H9 (cell line): ENCODE measurements around the gene CALN1. TPM values are rescaled to one million over a fixed set of nuclear protein-coding genes. Genes with fewer than 3 reads are reported as not detected.

ENCODE experiments used
- DNase-seq: peaks from one replicate; pipeline ENCODE4 v3.0.0-alpha.2; 2017
- H2AFZ ChIP-seq: one replicate; pipeline ENCODE4 v1.6.1; 2013; ENCODE audit warnings: mild to moderate bottlenecking, low read length, control low read depth, moderate library complexity
- H2AK5ac ChIP-seq: 2 replicates; pipeline ENCODE4 v1.6.1; 2013; ENCODE audit warnings: low read length, control low read depth, mixed read lengths; ENCODE audit not compliant: insufficient read length
- H2BK120ac ChIP-seq: one replicate; pipeline ENCODE4 v1.6.1; 2013; ENCODE audit warnings: low read depth, mild to moderate bottlenecking, low read length, control low read depth, inconsistent platforms; ENCODE audit not compliant: poor library complexity, severe bottlenecking
- H2BK12ac ChIP-seq: 2 replicates; pipeline ENCODE4 v1.6.1; 2013; ENCODE audit warnings: low read length, control low read depth, mixed read lengths, low read depth; ENCODE audit not compliant: insufficient read length
- H2BK15ac ChIP-seq: 2 replicates; pipeline ENCODE4 v1.6.1; 2013; ENCODE audit warnings: low read depth, low read length, control low read depth
- H2BK20ac ChIP-seq: one replicate; pipeline ENCODE4 v1.6.1; 2013; ENCODE audit warnings: low read depth, mild to moderate bottlenecking, low read length, control low read depth, inconsistent platforms; ENCODE audit not compliant: poor library complexity, severe bottlenecking
- H2BK5ac ChIP-seq: 2 replicates; pipeline ENCODE4 v1.6.1; 2013; ENCODE audit warnings: low read length, control low read depth, mixed read lengths; ENCODE audit not compliant: insufficient read length
- H3K14ac ChIP-seq: 2 replicates; pipeline ENCODE4 v1.6.1; 2013; ENCODE audit warnings: low read length, control low read depth; ENCODE audit not compliant: insufficient read depth
- H3K18ac ChIP-seq: 2 replicates; pipeline ENCODE4 v1.6.1; 2013; ENCODE audit warnings: low read depth, mild to moderate bottlenecking, mixed read lengths, low read length, control low read depth; ENCODE audit not compliant: insufficient read length
- H3K23ac ChIP-seq: 2 replicates; pipeline ENCODE4 v1.6.1; 2013; ENCODE audit warnings: low read length, control low read depth, mixed read lengths, low read depth; ENCODE audit not compliant: insufficient read length
- H3K23me2 ChIP-seq: 2 replicates; pipeline ENCODE4 v1.6.1; 2013; ENCODE audit warnings: low read depth, mild to moderate bottlenecking, mixed read lengths, low read length, control low read depth; ENCODE audit not compliant: insufficient read length, poor library complexity, severe bottlenecking
- H3K27ac ChIP-seq: 2 replicates; pipeline ENCODE4 v1.5.1; 2013; ENCODE audit warnings: low read length, control low read depth, mixed read lengths, low read depth; ENCODE audit not compliant: insufficient read length
- H3K27me3 ChIP-seq: 2 replicates; pipeline ENCODE4 v1.6.1; 2013; ENCODE audit warnings: low read length, control low read depth, inconsistent platforms; ENCODE audit not compliant: insufficient read depth
- H3K4ac ChIP-seq: 2 replicates; pipeline ENCODE4 v1.6.1; 2013; ENCODE audit warnings: low read depth, mild to moderate bottlenecking, control low read depth, inconsistent platforms, low read length, moderate library complexity
- H3K4me1 ChIP-seq: 2 replicates; pipeline ENCODE4 v1.6.1; 2013; ENCODE audit warnings: low read length, control low read depth, inconsistent platforms; ENCODE audit not compliant: insufficient read depth
- H3K4me2 ChIP-seq: 2 replicates; pipeline ENCODE4 v1.6.1; 2013; ENCODE audit warnings: low read length, control low read depth, mixed read lengths; ENCODE audit not compliant: insufficient read length, insufficient read depth
- H3K56ac ChIP-seq: 2 replicates; pipeline ENCODE4 v1.6.1; 2013; ENCODE audit warnings: low read depth, mild to moderate bottlenecking, mixed read lengths, low read length, control low read depth; ENCODE audit not compliant: insufficient read length
- H3K79me1 ChIP-seq: 2 replicates; pipeline ENCODE4 v1.6.1; 2013; ENCODE audit warnings: low read depth, mild to moderate bottlenecking, moderate library complexity, low read length, control low read depth, inconsistent platforms; ENCODE audit not compliant: insufficient read depth, poor library complexity, severe bottlenecking
- H3K79me2 ChIP-seq: 2 replicates; pipeline ENCODE4 v1.6.1; 2013; ENCODE audit warnings: low read length, control low read depth, inconsistent platforms; ENCODE audit not compliant: insufficient read depth
- H3K9ac ChIP-seq: 2 replicates; pipeline ENCODE4 v1.6.1; 2013; ENCODE audit warnings: low read length, control low read depth, mixed read lengths; ENCODE audit not compliant: insufficient read length; ENCODE audit errors: extremely low read depth
- H3K9me3 ChIP-seq: one replicate; pipeline ENCODE4 v1.6.1; 2013; ENCODE audit warnings: low read depth, low read length, inconsistent platforms; ENCODE audit not compliant: control insufficient read depth
- H3T11ph ChIP-seq: one replicate; pipeline ENCODE4 v1.6.1; 2013; ENCODE audit warnings: mild to moderate bottlenecking, low read length, control low read depth, inconsistent platforms
- H4K20me1 ChIP-seq: one replicate; pipeline ENCODE4 v1.6.1; 2013; ENCODE audit not compliant: control insufficient read depth, insufficient read length, insufficient read depth
- H4K5ac ChIP-seq: 2 replicates; pipeline ENCODE4 v1.6.1; 2013; ENCODE audit warnings: low read depth, mild to moderate bottlenecking, mixed read lengths, low read length, control low read depth; ENCODE audit not compliant: insufficient read length
- H4K8ac ChIP-seq: replicated peaks from 2 replicates; pipeline ENCODE4 v1.6.1; 2013; ENCODE audit warnings: low read length, control low read depth, mixed read lengths, low read depth; ENCODE audit not compliant: insufficient read length
- H4K91ac ChIP-seq: 2 replicates; pipeline ENCODE4 v1.6.1; 2013; ENCODE audit warnings: low read depth, mild to moderate bottlenecking, moderate library complexity, mixed read lengths, low read length, control low read depth; ENCODE audit not compliant: insufficient read length
- H3K27ac Mint-ChIP-seq, 3 experiments: 2 replicates in 2 of 3; 3 replicates in 1 of 3; pipeline ENCODE4 v1.8.0; 2020 to 2021; ENCODE audit warnings: mixed read lengths in 3 of 3, mild to moderate bottlenecking in 1 of 3, moderate library complexity in 1 of 3
- H3K27me3 Mint-ChIP-seq: 2 replicates; pipeline ENCODE4 v1.8.0; 2021; ENCODE audit warnings: low read depth, mild to moderate bottlenecking, moderate library complexity, mixed read lengths
- H3K36me3 Mint-ChIP-seq, 3 experiments: 2 replicates in 2 of 3; 3 replicates in 1 of 3; pipeline ENCODE4 v1.8.0; 2020 to 2021; ENCODE audit warnings: low read depth in 3 of 3, mixed read lengths in 3 of 3; ENCODE audit not compliant: insufficient read depth in 1 of 3
- H3K4me1 Mint-ChIP-seq, 2 experiments: 2 replicates each; pipeline ENCODE4 v1.8.0; 2020; ENCODE audit warnings: mixed read lengths in 2 of 2
- H3K4me3 Mint-ChIP-seq, 2 experiments: 2 replicates in 1 of 2; 3 replicates in 1 of 2; pipeline ENCODE4 v1.8.0; 2020 to 2021; ENCODE audit warnings: mild to moderate bottlenecking in 2 of 2, mixed read lengths in 2 of 2, moderate library complexity in 1 of 2
- H3K9me3 Mint-ChIP-seq, 2 experiments: 2 replicates in 1 of 2; 3 replicates in 1 of 2; pipeline ENCODE4 v1.8.0; 2020; ENCODE audit warnings: mild to moderate bottlenecking in 2 of 2, mixed read lengths in 2 of 2, moderate library complexity in 1 of 2
- CTCF ChIP-seq: fragments of 200-600 bp; sonication (generic); conservative IDR thresholded peaks from 3 replicates; pipeline ENCODE4 v1.8.0; 2021; ENCODE audit warnings: antibody characterized with exemption, mild to moderate bottlenecking
- WGBS: extraction: QIAGEN DNeasy Blood & Tissue Kit; methylation state at CpG from one replicate; pipeline ENCODE4 v1.1.7; 2013; ENCODE audit warnings: missing lambda C conversion rate, low lambda C conversion rate, mixed read lengths; ENCODE audit not compliant: insufficient read length; ENCODE audit errors: extremely low coverage; 5-methylcytosine and 5-hydroxymethylcytosine counted together
- total RNA-seq: library from RNA; stranded (reverse); gene quantifications from 2 replicates; pipeline ENCODE4 v1.2.1, GENCODE V29; 2021

CALN1 gene
- total RNA-seq, 1 experiment from 2014 or later = 2.8 TPM

DNA sequence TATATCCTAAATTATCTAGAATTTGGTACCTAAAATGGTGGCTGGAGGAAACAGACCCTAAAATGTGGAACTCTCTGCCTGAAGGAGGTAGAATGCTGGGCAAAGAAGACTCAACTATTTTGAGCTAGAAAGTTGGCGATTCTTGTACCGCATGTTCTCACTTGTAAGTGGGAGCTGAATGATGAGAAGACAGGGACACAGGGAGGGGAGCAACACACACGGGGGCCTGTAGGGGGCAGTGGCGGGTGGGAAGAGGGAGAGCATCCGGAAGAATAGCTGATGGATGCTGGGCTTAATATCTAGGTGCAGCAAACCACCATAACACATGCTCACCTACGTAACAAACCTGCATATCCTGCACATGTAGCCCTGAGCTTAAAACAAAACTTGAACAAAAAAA, 250.6 kb downstream of the CALN1 start:
- H2BK120ac ChIP-seq = no peak overlapping the region
- no peak overlapping the region for H2AFZ ChIP-seq
- no CpG with 5 or more reads among the region's 6 CpGs for WGBS
- H4K20me1 ChIP-seq = no peaks in the 10 kb centered on the region
- DNase-seq = peak; percentile 47
- Mint-ChIP-seq H3K27me3 (no peaks in the 10 kb centered on the region), H3K36me3 (peaks cover 12 to 19% (median 13%) of the 10 kb centered on the region in 3 experiments), H3K4me3 (no peak overlapping the region), H3K4me1 (no peaks in the 10 kb centered on the region), H3K9me3 (peaks cover 21 to 22% of the 10 kb centered on the region in 2 experiments), H3K27ac (no peak overlapping the region)
- H3K9me3 ChIP-seq = no peaks in the 10 kb centered on the region
- H3K4me1 ChIP-seq = no peaks in the 10 kb centered on the region
- H3K9ac ChIP-seq = no peak overlapping the region
- peak; percentile 73 for TF ChIP-seq CTCF
- H3K4me2 ChIP-seq = no peak overlapping the region
- H3K79me1 ChIP-seq = no peaks in the 10 kb centered on the region
- H3K79me2 ChIP-seq = no peaks in the 10 kb centered on the region
- H4K5ac ChIP-seq = no peak overlapping the region
- no peaks in the 10 kb centered on the region for H3K27me3 ChIP-seq
- no peak overlapping the region for H2AK5ac ChIP-seq
- H2BK15ac ChIP-seq = no peak overlapping the region
- H2BK5ac ChIP-seq = no peak overlapping the region
- H3K27ac ChIP-seq = no peak overlapping the region
- H3K14ac ChIP-seq = no peak overlapping the region
- no peak overlapping the region for H2BK20ac ChIP-seq
- H4K8ac ChIP-seq = no peak overlapping the region
- H3T11ph ChIP-seq = no peak overlapping the region
- H3K23ac ChIP-seq = no peak overlapping the region
- no peak overlapping the region for H3K4ac ChIP-seq
- H3K18ac ChIP-seq = no peak overlapping the region
- H3K56ac ChIP-seq = no peak overlapping the region
- no peaks in the 10 kb centered on the region for H3K23me2 ChIP-seq
- no peak overlapping the region for H4K91ac ChIP-seq
- no peak overlapping the region for H2BK12ac ChIP-seq
